Stimulated activated CD4-positive, alpha-beta T cell treated with anti-CD3 and anti-CD28 coated beads, TNF-alpha, amount 100 ng/mL, for 4 hours (primary cell): ENCODE measurements around the gene RDM1.

Experiments used
- DNase-seq, 3 experiments: peaks; one replicate each; pipeline ENCODE4 v3.0.0-alpha.2; 2020; ENCODE audit warnings: low read depth in 3 of 3

The RDM1 gene

GRCh38 chr17:35870906-35871819, 59.4 kb downstream of the RDM1 start:
- no peak for DNase-seq

- no peak for DNase-seq
Measured at GRCh38 chr17:35868737-35869136, 61.8 kb downstream of the RDM1 start, which contains the start of gene HEATR9. Gene HEATR9 (minus strand): TSS chr17:35868891. CDS start chr17:35868742, 149 bp downstream.
